T-cell (primary cell): ENCODE data around the gene PATJ. TPM values are rescaled to one million over a fixed set of nuclear protein-coding genes. Genes with fewer than 3 reads are reported as not detected.

Experiments used
- ATAC-seq, 4 experiments: fragments of 200-7000 bp in 3 of 4; fragments of 150-1000 bp in 1 of 4; cut with Tn5 transposase; replicated peaks in 1 of 4; 1 replicate in 3 of 4; 2 replicates in 1 of 4; pipeline ENCODE4 v1.10.0; 2021; ENCODE audit warnings: moderate library complexity in 3 of 4, mild to moderate bottlenecking in 2 of 4, moderate number of reproducible peaks in 1 of 4
- CTCF ChIA-PET, 2 donors: fragments of 300-600 bp; sonication (Branson Sonifier 250); formaldehyde crosslinking; loops; one replicate each; lab custom pipeline; 2022; ENCODE audit warnings: antibody characterized with exemption in 2 of 2; lab: Charles Lee
- POLR2A ChIA-PET, 2 donors: fragments of 300-600 bp; sonication (Branson Sonifier 250); formaldehyde crosslinking; loops; one replicate each; lab custom pipeline; 2022; ENCODE audit warnings: antibody characterized with exemption in 2 of 2; lab: Charles Lee
- DNase-seq, 35 experiments: peaks; one replicate each; pipeline versions ENCODE4 v3.0.0 to v3.0.0-alpha.2; 2013 to 2023
- H3K27ac ChIP-seq: one replicate; pipeline ENCODE4 v1.5.1; 2013; ENCODE audit warnings: low read length
- H3K27me3 ChIP-seq, 2 experiments: replicated peaks in 1 of 2; 1 replicate in 1 of 2; 2 replicates in 1 of 2; pipeline versions ENCODE4 v1.6.1 to v1.7.0; 2013; ENCODE audit warnings: low read length in 1 of 2, mixed read lengths in 1 of 2; ENCODE audit not compliant: control insufficient read depth in 2 of 2, insufficient read depth in 2 of 2; ENCODE audit errors: extremely low read depth in 1 of 2
- H3K36me3 ChIP-seq, 2 donors: 1 replicate in 1 of 2; 2 replicates in 1 of 2; pipeline versions ENCODE4 v1.6.1 to v1.7.0; 2013; ENCODE audit warnings: low read length in 1 of 2; ENCODE audit not compliant: control insufficient read depth in 2 of 2, insufficient read depth in 1 of 2; ENCODE audit errors: extremely low read depth in 1 of 2
- H3K4me1 ChIP-seq, 2 experiments: 1 replicate in 1 of 2; 2 replicates in 1 of 2; pipeline versions ENCODE4 v1.6.1 to v1.7.0; 2013; ENCODE audit warnings: low read length in 2 of 2, mixed read lengths in 1 of 2; ENCODE audit not compliant: insufficient read depth in 2 of 2, control insufficient read depth in 1 of 2; ENCODE audit errors: extremely low read depth in 1 of 2
- H3K4me3 ChIP-seq, 2 donors: 1 replicate in 1 of 2; 2 replicates in 1 of 2; pipeline versions ENCODE4 v1.5.1 to v1.7.0; 2013; ENCODE audit warnings: mild to moderate bottlenecking in 2 of 2, low read length in 1 of 2, moderate library complexity in 1 of 2; ENCODE audit not compliant: control insufficient read depth in 1 of 2; ENCODE audit errors: extremely low read depth in 1 of 2
- H3K9me3 ChIP-seq: 2 replicates; pipeline ENCODE4 v1.7.0; 2013
- H3K27ac Mint-ChIP-seq, 2 donors: one replicate each; pipeline ENCODE4 v1.8.0; 2020 to 2021; ENCODE audit warnings: mild to moderate bottlenecking in 2 of 2, mixed read lengths in 2 of 2
- H3K27me3 Mint-ChIP-seq, 2 donors: one replicate each; pipeline ENCODE4 v1.8.0; 2021 to 2022; ENCODE audit warnings: mixed read lengths in 2 of 2
- H3K36me3 Mint-ChIP-seq: one replicate; pipeline ENCODE4 v1.8.0; 2021; ENCODE audit warnings: mixed read lengths
- H3K4me1 Mint-ChIP-seq, 3 donors: one replicate each; pipeline ENCODE4 v1.8.0; 2020 to 2022; ENCODE audit warnings: mixed read lengths in 3 of 3, mild to moderate bottlenecking in 1 of 3
- H3K4me3 Mint-ChIP-seq, 3 donors: one replicate each; pipeline ENCODE4 v1.8.0; 2020 to 2022; ENCODE audit warnings: mild to moderate bottlenecking in 3 of 3, mixed read lengths in 3 of 3, moderate library complexity in 3 of 3
- H3K9me3 Mint-ChIP-seq, 3 donors: one replicate each; pipeline ENCODE4 v1.8.0; 2020 to 2022; ENCODE audit warnings: mixed read lengths in 3 of 3
- WGBS: methylation state at CpG from one replicate; pipeline ENCODE4 v1.1.5; 2013; ENCODE audit warnings: missing lambda C conversion rate; ENCODE audit not compliant: insufficient coverage; 5-methylcytosine and 5-hydroxymethylcytosine counted together
- total RNA-seq, 35 experiments: library from RNA in 6 of 35; stranded (reverse) in 6 of 35; fragments of 120-200 nt in 1 of 35; gene quantifications; one replicate each; pipeline versions ENCODE4 v1.2.1 to v1.2.4 and lab custom pipeline; 2013 to 2026

PATJ gene
- total RNA-seq, 5 donors from 2014 or later (not counting 1 experiment from before 2014, with no cell fraction given) = 31.3 to 65.3 (median 35.7) TPM

GRCh38 chr1:61746813-61747212 lies 4.5 kb downstream of the PATJ start:
- no peaks in the 10 kb centered on the region for H3K27me3 Mint-ChIP-seq
- DNase-seq (no peak), ATAC-seq (no peak)
- no peaks in the 10 kb centered on the region for H3K36me3 ChIP-seq
- H3K9me3 ChIP-seq = no peaks in the 10 kb centered on the region
- no peak overlapping the region for H3K4me3 ChIP-seq
- H3K4me1 ChIP-seq = peaks cover 2 to 12% of the 10 kb centered on the region in 2 experiments
- H3K27me3 ChIP-seq = no peaks in the 10 kb centered on the region
- WGBS = 29% methylated on average over 1 of the region's 1 CpG
- no peak overlapping the region for H3K27ac ChIP-seq
- H3K4me1 Mint-ChIP-seq = peaks cover 25 to 33% (median 28%) of the 10 kb centered on the region in 3 donors
- H3K9me3 Mint-ChIP-seq = no peaks in the 10 kb centered on the region
- peaks cover 4% of the 10 kb centered on the region for H3K36me3 Mint-ChIP-seq
- CTCF ChIA-PET = no interaction called here
- no peak overlapping the region for H3K4me3 Mint-ChIP-seq
- POLR2A ChIA-PET = no interaction called here
- peak overlapping the region; percentile 6 to 37 for H3K27ac Mint-ChIP-seq

- Histone ChIP-seq H3K27ac (no peak overlapping the region), H3K27me3 (no peaks in the 10 kb centered on the region), H3K4me3 (no peak overlapping the region), H3K36me3 (no peaks in the 10 kb centered on the region), H3K4me1 (peaks cover 0 to 2% of the 10 kb centered on the region in 2 experiments), H3K9me3 (no peaks in the 10 kb centered on the region)
- H3K27ac Mint-ChIP-seq = no peak overlapping the region
- DNase-seq (no peak), ATAC-seq (no peak)
- H3K36me3 Mint-ChIP-seq = peaks cover 4% of the 10 kb centered on the region
- WGBS = 100% methylated on average over 4 of the region's 4 CpGs
- no peaks in the 10 kb centered on the region for H3K9me3 Mint-ChIP-seq
- ChIA-PET POLR2A (interaction anchor here in 1 of 2 donors (0.6 kb wide), 2 partner anchors 11 to 16 kb away, joined by 4 to 5 read pairs; no protein-coding TSS in a partner anchor), CTCF (no interaction called here)
- no peak overlapping the region for H3K4me3 Mint-ChIP-seq
- peaks cover 17 to 25% (median 20%) of the 10 kb centered on the region in 3 donors for H3K4me1 Mint-ChIP-seq
- no peaks in the 10 kb centered on the region for H3K27me3 Mint-ChIP-seq
Measured at GRCh38 chr1:61748566-61748965, 6.3 kb downstream of the PATJ start.

- peaks cover 8% of the 10 kb centered on the region for H3K36me3 Mint-ChIP-seq
- H3K4me3 Mint-ChIP-seq = no peak overlapping the region
- Histone ChIP-seq H3K4me3 (no peak overlapping the region), H3K27ac (no peak overlapping the region), H3K9me3 (no peaks in the 10 kb centered on the region), H3K4me1 (no peaks in the 10 kb centered on the region), H3K27me3 (no peaks in the 10 kb centered on the region), H3K36me3 (no peaks in the 10 kb centered on the region)
- peak overlapping the region in 1 of 2 donors; percentile 27 for H3K27ac Mint-ChIP-seq
- ATAC-seq (no peak), DNase-seq (no peak)
- no peaks in the 10 kb centered on the region for H3K27me3 Mint-ChIP-seq
- no peaks in the 10 kb centered on the region for H3K9me3 Mint-ChIP-seq
- no CpG with 5 or more reads among the region's 2 CpGs for WGBS
- peaks cover 14 to 23% (median 15%) of the 10 kb centered on the region in 3 donors for H3K4me1 Mint-ChIP-seq
- ChIA-PET POLR2A (interaction anchor here (0.6 to 0.7 kb wide), 2 partner anchors 138 to 179 kb away, joined by 5 to 8 read pairs; no protein-coding TSS in a partner anchor), CTCF (interaction anchor here (0.5 to 0.6 kb wide), 3 partner anchors 9 to 98 kb away, joined by 3 to 9 read pairs (median 6); no protein-coding TSS in a partner anchor)
Measured at GRCh38 chr1:61749574-61749973, 7.3 kb downstream of the PATJ start.

GRCh38 chr1:61752921-61753389 lies 10.7 kb downstream of the PATJ start:
- H3K27ac ChIP-seq = no peak overlapping the region
- Mint-ChIP-seq H3K9me3 (no peaks in the 10 kb centered on the region), H3K27ac (no peak overlapping the region), H3K27me3 (no peaks in the 10 kb centered on the region), H3K36me3 (peaks cover 8% of the 10 kb centered on the region), H3K4me3 (no peak overlapping the region), H3K4me1 (peaks cover 9 to 17% (median 15%) of the 10 kb centered on the region in 3 donors)
- POLR2A ChIA-PET = interaction anchor here in 1 of 2 donors (0.6 kb wide), 1 partner anchor 30 kb away, joined by 9 read pairs; no protein-coding TSS in a partner anchor
- H3K4me3 ChIP-seq = no peak overlapping the region
- ATAC-seq (no peak), DNase-seq (no peak)
- H3K27me3 ChIP-seq = no peaks in the 10 kb centered on the region
- no CpG with 5 or more reads among the region's 1 CpG for WGBS
- CTCF ChIA-PET = no interaction called here
- no peaks in the 10 kb centered on the region for H3K36me3 ChIP-seq
- no peaks in the 10 kb centered on the region for H3K4me1 ChIP-seq
- H3K9me3 ChIP-seq = no peaks in the 10 kb centered on the region

- no peak overlapping the region for H3K27ac ChIP-seq
- no peak overlapping the region for H3K4me3 ChIP-seq
- ATAC-seq (no peak), DNase-seq (no peak)
- Mint-ChIP-seq H3K9me3 (no peaks in the 10 kb centered on the region), H3K4me1 (peaks cover 11 to 18% (median 16%) of the 10 kb centered on the region in 3 donors), H3K4me3 (no peak overlapping the region), H3K27ac (no peak overlapping the region), H3K36me3 (peaks cover 11% of the 10 kb centered on the region), H3K27me3 (no peaks in the 10 kb centered on the region)
- no peaks in the 10 kb centered on the region for H3K9me3 ChIP-seq
- POLR2A ChIA-PET = interaction anchor here (0.5 to 0.6 kb wide), 3 partner anchors 18 to 614 kb away, joined by 3 to 8 read pairs (median 7); no protein-coding TSS in a partner anchor
- WGBS = no CpG with 5 or more reads among the region's 1 CpG
- H3K27me3 ChIP-seq = no peaks in the 10 kb centered on the region
- H3K36me3 ChIP-seq = no peaks in the 10 kb centered on the region
- CTCF ChIA-PET = interaction anchor here in 1 of 2 donors (0.6 kb wide), 1 partner anchor 518 kb away, joined by 3 read pairs; no protein-coding TSS in a partner anchor
- H3K4me1 ChIP-seq = no peaks in the 10 kb centered on the region
Measured at GRCh38 chr1:61753998-61754508, 11.8 kb downstream of the PATJ start.

GRCh38 chr1:61754545-61754944 lies 12.3 kb downstream of the PATJ start:
- no peak overlapping the region for H3K4me3 Mint-ChIP-seq

More at GRCh38 chr1:61754545-61754944, 12.3 kb downstream of the PATJ start:
- H3K27me3 ChIP-seq = no peaks in the 10 kb centered on the region
- Mint-ChIP-seq H3K4me1 (peaks cover 11 to 16% (median 15%) of the 10 kb centered on the region in 3 donors), H3K27me3 (no peaks in the 10 kb centered on the region), H3K36me3 (peaks cover 11% of the 10 kb centered on the region), H3K9me3 (no peaks in the 10 kb centered on the region), H3K27ac (no peak overlapping the region)
- DNase-seq (no peak), ATAC-seq (no peak)
- H3K9me3 ChIP-seq = no peaks in the 10 kb centered on the region
- H3K4me1 ChIP-seq = no peaks in the 10 kb centered on the region
- ChIA-PET POLR2A (interaction anchor here (0.5 to 0.6 kb wide), 3 partner anchors 18 to 615 kb away, joined by 3 to 8 read pairs (median 7); no protein-coding TSS in a partner anchor), CTCF (interaction anchor here in 1 of 2 donors (0.6 kb wide), 1 partner anchor 519 kb away, joined by 3 read pairs; no protein-coding TSS in a partner anchor)
- no peak overlapping the region for H3K27ac ChIP-seq
- no CpG with 5 or more reads among the region's 4 CpGs for WGBS
- H3K36me3 ChIP-seq = no peaks in the 10 kb centered on the region
- H3K4me3 ChIP-seq = no peak overlapping the region
